T-helper 22 cell (primary cell): ENCODE measurements around the gene TBL3.
A peak's percentile ranks its signal among the peaks of the same experiment; 100 is the strongest.
"Not testable (repeated sequence)": the region's sequence is repeated elsewhere in the genome, so short reads cannot be mapped to it uniquely, and the experiment has no call there.

ENCODE experiments used
- DNase-seq: peaks from one replicate; pipeline ENCODE4 v3.0.0-alpha.2; 2020; ENCODE audit warnings: low read depth

Gene TBL3

DNA sequence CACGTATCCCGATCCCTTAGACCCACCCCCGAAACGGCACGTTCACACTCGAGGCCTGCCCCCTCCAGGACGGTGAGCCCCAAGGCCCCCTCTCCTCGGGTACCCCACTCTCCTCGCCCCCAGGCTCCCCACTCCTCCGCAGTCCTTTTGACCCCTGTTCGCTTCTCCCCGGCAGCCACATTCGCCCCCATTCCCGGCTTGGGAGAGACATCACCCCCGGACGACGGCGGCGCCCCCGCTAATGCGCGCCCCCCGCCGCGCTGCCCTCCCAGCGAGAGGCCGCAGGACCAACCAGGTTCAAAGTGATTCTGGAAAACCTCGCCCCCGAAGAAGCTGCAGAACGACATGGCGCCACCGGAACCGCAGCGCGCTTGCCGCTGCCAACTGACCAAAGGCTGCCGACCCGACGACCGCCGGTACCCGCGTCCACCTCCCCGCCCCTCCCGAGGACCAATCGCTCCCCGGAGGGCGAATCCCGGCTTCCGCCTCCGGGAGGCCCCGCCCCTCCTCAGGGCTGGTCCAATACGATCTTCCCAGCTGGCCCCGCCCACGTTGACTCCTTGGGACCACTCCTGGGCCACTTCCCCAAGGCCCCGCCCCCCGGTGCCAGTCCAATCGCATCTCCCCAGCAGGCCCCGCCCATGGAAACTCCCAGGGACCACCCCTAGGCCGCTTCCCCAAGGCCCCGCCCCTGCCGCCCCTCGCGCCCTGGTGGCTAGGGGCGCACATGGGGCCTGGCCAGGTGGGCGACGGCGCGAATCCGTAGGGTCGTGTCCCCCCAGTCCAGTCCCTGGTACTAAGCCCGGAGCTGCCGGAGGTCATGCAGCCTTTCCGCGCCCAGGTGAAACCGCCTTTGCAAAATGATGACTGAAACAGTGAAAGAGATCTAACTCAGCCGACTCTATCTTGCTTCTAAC, 28.8 kb upstream of the TBL3 start, which contains the start of gene MSRB1:
Gene MSRB1, minus strand, starts transcription at position 390 of the 917 bp plus-strand sequence. Its CDS starts 43 bp downstream, at position 347.
- peak; percentile 99 for DNase-seq

DNA sequence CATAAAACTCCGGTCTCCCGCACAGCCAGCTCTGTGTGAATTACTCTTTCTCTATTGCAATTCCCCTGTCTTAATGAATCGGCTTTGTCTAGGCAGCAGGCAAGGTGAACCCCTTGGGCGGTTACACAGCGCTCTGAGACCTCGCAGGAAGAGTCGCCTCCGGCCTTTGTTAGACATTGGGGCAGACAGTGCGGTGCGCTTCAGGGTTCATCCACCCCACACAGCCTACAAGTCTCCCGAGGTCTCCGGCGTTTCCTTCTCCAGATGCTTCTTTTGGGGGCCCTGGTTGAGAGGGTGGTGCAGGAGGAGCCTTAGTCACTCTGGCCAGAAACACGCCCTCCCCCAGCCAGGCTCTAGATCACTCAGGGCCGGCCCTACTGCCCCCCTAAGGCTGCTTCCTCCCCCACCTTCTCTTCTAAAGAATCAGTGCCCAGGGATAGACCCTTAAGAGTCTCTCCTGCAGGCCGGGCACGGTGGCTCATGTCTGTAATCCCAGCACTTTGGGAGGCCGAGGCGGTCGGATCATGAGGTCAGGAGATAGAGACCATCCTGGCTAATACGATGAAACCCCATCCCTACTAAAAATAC, 27.1 kb upstream of the TBL3 start:
- DNase-seq, result no peak

DNA sequence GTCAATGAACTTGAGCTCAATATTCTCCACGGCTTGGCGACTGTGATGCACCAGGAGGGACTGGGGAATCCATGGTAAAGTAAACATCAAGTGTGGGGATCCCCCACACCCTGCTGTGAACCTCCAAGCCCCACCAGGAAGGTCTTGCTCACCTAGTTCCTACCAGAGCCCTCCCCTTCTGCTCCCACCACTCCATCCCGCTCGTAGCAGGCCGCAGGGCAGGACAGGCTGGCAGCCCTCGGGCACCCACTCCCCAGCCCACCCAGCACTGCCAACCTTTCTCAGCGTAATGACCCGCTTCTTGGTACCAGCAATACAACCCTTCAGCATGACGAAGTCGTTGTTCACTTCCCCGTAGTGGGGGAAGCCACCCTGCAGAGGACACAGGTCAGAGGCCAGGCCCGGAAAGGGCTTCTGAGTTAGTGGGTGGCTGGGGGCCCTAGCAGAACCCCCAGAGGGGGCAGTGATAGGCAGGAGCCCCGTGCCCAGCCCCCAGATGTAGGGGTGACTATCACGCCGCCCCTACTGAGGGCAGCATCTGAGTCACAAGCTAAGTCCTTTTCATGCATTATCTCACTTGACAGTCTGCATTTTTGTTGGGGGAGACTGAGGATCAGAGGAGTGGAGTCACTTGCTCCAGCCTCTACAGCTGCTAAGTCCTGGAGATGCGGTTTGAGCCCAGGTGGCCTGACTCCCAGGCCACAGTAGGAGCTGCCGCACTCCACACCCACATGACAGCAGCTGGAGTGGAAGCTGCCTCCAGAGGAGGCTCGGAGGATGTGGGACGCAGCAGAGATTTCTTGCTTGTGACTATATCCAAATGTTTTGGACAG, 26.1 kb upstream of the TBL3 start:
- no peak for DNase-seq

DNA sequence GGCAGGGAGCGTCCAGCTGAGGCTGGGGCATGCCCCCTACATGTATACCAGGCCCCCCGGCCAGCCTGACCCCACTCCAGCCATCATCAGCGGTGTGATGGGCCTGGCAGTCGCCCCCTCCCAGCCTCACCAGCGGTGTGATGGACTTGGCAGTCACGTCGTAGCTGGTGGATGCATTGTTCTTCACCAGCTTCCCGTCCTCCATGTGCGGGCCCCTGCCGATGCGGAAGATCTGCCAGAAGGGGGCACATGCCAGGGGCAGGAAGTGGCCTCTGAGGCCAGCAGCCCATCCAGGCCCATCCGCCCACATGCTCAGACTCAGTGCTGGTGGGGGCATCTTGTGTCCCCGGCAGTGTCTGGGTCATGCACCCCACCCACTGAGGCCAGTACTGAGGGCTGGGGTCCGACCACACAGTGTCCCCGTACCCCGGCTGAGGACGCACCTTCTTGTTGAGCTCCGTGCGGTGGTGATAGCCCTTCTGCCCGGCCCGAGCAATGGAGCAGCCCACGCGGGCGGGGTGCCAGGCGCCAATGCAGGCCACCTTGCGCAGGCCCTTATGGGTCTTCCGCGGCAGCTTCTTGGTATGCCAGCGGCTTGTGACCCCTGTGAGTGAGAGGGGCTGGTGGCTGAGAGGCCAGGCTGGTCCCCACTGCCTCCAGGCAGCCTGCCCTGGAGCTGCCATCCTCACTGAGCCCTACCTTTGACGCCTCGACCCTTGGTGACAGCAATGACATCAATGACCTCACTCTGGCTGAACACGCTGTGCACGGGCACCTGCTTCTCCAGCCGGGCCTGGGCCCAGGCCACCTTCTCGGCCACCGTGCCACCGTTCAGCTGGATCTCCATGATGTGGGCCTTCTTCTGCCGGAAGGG, 25.1 kb upstream of the TBL3 start:
- DNase-seq, result no peak

DNA sequence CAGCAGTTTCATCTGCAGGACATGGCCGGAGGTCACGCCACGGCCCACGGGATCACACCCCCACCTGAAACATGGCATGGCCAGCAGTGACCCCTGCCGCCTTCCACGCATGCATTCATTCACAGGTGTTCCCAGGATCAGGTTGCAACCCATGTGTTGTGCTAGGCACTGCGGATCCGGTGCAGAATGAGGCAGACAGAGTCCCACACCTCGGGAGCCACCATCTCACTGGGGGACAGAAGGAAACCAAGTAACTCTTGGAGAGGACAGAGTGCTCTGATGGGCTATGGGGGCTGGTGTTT, 24.5 kb upstream of the TBL3 start:
- no peak for DNase-seq

DNA sequence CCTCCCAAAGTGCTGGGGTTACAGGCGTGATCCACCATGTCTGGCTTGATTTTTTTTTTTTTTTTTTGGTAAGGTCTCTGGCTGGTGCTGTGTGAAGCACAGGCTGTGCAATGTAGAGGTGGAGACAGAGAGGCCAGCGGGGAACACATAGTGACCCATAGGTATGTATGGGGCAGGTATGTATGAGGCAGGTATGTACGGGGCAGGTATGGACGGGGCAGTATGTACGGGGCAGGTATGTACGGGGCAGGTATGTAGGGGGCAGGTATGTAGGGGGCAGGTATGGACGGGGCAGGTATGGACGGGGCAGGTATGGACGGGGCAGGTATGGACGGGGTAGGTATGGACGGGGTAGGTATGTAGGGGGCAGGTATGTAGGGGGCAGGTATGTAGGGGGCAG, 22.3 kb upstream of the TBL3 start:
- no peak for DNase-seq

DNA sequence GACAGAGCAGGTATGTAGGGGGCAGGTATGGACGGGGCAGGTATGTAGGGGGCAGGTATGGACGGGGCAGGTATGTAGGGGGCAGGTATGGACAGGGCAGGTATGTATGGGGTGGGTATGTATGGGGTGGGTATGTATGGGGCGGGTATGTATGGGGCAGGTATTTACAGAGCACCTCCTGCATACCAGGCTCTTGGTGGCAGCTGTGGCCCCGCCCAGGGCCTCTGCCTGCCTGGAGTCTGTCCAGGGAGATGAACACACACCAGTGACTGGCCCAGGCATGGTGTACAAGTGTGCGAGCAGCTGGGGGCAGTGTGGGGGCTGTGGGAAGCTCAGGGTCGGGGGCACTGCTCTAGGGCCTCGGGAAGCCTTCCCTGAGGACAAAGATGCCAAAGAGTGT, 21.8 kb upstream of the TBL3 start:
- DNase-seq, result no peak

DNA sequence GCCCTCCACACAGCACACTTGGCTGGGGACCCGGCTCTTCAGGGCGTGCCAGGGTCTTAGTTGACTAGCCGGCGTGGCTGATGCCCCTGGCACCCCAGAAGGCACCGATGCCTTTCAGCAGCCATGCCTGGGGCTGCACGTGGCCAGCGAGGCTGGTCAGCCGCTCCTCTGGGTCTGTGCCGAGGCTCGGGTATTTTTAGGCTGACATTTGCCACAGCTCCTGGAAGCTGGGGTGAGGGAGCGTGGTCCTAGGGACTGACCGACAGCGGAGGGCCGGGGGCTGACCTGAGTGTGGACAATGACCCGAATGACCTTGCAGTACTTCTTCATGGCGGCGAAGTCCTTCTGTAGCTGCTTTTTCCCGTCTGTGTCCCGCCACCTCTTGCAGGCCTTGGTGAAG, 21.3 kb upstream of the TBL3 start:
- DNase-seq, result no peak

DNA sequence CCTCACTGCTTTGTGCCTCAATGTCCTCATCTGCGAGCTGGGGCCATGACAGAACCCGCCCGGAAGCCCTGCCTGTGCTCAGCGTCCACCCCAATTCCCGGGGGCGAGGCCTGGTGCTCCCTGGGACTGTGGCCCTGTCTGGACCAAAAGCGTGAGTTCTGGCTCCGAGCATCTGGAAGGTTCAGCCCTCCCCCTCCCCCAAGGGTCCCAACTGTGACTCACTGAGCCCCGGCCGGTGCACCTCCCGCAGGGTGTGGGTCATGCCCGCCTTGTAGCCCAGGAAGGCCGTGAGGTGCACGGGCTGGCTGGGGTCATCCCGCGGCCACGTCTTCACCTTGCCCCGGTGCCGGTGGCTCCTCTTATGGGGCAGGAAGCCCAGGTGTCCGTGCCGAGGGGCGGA, 18.1 kb upstream of the TBL3 start:
- DNase-seq, result no peak

DNA sequence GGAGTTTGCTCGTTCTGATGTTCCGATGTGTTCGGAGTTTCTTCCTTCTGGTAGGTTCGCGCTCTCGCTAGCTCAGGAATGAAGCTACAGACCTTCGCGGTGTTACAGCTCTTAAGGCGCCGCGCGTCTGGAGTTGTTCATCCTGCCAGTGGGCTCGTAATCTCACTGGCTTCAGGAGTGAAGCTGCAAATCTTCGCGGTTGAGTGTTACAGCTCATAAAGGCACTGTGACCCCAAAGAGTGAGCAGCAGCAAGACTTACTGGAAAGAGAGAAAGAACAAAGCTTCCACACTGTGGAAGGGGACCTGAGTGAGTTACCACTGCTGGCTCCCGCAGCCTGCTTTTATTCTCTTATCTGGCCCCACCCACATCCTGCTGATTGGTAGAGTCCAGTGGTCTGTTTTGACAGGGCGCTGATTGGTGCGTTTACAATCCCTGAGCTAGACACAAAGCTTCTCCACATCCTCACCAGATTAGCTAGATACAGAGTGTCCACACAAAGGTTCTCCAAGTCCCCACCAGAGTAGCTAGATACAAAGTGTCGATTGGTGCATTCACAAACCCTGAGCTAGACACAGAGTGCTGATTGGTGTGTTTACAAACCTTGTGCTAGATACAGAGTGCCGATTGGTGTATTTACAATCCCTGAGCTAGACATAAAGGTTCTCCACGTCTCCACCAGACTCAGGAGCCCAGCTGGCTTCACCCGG, 14.3 kb upstream of the TBL3 start:
- DNase-seq, result not testable (repeated sequence)

DNA sequence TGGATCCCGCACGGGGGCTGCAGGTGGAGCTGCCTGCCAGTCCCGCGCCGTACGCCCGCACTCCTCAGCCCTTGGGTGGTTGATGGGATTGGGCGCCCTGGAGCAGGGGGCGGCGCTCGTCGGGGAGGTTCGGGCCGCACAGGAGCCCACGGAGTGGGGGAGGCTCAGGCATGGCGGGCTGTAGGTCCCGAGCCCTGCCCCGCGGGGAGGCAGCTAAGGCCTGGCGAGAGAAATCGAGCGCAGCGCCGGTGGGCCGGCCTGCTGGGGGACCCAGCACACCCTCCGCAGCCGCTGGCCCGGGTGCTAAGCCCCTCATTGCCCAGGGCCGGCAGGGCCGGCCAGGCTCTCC, 13.7 kb upstream of the TBL3 start:
- DNase-seq, result not testable (repeated sequence)

DNA sequence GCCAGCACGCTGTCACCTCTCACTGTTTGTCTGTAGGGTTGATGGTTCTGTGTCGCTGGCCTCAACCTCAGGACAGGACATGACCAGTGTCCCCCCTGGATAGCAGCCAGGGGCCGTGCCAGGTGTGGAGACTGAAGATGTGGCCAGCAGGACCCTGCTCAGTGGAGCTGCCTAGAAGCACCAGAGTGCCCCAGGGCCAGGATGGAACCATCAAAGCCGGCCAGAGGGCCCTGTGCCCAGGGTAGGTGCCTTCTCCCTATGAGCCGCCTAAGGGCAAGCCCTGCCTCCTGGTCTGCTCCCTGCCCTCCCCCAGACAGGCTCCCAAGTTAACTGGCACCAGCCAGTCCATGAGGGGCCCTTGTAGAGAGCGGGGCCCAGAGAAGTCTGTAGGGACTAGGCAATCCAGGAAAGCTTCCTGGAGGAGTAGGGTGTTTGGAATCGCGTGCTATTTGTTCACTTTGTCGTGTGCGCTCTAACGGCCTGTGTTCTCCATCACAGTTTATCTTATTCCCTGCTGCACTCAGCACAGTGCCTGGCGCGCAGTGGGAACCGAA, 13.1 kb upstream of the TBL3 start:
- no peak for DNase-seq

DNA sequence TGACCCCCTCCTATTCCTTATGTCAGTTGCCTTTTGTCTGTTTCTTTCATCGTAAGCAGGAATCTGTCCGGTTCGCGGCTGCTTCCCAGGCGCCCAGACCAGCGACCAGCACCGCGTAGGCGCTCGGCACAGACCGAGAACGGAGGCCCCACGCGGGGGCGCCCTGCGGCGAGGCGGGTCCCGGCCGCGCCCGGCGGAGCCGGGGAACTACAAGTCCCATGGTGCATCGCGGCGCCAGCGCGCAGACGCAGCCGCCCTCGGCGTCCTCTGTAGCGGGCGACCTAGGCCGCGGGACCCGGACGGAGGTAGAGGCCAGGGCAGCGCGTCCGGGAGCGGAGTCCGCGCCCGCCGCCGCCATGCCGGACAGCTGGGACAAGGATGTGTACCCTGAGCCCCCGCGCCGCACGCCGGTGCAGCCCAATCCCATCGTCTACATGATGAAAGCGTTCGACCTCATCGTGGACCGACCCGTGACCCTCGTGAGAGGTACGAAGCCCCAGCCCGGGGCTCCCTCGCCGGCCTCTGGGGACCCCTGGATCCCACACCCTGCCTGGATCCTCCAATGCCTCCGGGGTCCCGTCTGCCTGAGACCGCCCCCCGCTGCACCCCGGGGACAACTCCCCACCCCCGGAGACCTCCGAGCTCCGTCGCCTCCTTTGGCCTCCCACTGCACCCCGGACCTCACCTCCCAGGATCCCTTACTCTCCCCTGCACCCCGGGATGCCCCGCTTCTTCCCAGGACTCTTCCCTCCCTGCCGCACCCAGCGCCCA, 12.4 kb upstream of the TBL3 start, which contains the start of gene NDUFB10:
Gene NDUFB10, plus strand, starts transcription at position 270 of the 771 bp plus-strand sequence. Its CDS starts 87 bp downstream, at position 357.
- DNase-seq, result peak; percentile 79

DNA sequence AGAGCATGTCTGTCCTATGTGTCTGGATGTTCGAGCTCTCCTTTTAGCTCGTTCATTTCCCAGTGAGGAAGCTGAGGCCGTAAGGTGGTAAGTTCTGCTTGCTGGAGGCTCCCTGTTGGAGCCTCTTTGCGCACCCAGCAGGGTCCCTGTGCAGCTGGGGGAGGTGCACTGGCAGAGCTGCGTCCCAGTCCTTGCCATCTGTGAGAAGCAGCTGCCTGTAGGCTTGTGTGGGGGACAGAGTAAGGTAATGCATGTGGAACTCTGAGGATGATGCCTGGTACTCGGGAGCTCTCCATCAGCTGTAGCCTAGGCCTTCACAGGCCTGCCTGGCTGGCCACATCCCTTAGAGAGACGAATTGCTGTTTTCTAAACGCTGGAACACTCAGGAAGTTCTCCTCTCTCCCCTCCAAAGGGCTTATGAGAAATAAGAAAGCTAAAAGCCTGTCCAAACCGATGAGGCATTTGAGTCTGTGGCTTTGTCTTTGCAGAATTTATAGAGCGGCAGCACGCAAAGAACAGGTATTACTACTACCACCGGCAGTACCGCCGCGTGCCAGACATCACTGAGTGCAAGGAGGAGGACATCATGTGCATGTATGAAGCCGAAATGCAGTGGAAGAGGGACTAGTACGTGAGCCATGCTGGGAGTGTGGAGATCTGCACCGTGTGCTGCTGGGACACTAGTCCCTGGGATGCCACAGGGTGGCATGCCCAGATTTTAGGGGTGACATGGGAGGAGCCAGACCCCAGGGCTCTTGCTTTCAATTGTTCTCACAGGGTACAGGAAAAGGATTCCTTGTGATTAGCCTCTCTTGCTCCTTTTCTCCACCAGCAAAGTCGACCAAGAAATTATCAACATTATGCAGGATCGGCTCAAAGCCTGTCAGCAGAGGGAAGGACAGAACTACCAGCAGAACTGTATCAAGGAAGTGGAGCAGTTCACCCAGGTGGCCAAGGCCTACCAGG, 10.9 kb upstream of the TBL3 start:
- DNase-seq, result no peak

DNA sequence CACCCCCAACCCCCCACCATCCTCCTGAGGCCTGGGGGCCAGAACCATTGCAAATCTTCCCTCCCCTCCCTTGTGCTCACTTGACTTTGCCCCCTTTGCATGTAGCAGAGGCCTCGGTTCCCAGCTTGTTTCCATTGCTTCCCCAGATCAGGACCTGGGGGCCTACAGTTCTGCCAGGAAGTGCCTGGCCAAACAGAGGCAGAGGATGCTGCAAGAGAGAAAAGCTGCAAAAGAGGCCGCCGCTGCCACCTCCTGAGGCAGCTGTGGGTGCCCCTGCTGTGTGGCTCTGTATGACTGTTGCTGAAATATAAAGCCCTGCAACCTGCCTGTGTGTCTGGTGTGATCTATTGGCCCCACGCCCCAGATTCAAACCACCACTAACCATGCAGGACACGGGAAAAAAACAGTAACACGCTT, 10.2 kb upstream of the TBL3 start:
- no peak for DNase-seq

DNA sequence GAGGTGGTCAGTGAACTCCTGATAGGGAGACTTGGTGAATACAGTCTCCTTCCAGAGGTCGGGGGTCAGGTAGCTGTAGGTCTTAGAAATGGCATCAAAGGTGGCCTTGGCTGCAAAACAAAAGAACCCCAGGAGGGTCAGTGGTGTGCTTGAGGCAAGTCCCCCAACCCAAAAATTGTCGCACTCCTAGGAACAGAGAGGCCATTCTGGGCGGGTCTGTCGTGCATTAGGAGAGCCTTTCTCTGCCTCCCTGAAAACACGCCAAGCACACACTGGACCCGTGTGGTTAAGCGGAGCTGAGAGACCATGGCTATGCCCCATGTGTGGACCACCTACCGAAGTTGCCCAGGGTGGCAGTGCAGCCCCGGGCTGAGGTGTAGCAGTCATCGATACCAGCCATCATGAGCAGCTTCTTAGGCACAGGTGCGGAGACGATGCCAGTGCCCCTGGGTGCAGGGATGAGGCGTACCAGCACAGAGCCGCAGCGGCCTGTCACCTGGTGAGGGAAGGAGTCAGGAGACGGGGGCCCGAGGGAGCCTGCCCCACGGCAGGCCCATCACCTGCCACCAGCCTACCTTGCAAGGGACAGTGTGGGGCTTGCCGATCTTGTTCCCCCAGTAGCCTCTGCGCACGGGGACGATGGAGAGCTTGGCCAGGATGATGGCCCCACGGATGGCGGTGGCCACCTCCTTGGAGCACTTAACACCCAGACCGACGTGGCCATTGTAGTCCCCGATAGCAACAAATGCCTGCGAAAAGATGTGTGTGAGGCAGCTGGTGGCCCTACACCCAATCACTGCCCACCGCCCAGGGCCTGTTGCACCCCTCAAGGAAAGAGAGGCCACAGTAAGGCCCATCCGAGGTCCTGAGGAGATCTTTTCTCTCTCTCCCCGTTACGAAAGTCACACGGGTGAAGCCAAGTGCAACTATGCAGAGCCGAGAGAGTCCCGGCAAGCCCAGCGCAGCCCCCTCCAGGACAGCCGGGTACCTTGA, 9.4 kb upstream of the TBL3 start:
- DNase-seq, result not testable (repeated sequence)

DNA sequence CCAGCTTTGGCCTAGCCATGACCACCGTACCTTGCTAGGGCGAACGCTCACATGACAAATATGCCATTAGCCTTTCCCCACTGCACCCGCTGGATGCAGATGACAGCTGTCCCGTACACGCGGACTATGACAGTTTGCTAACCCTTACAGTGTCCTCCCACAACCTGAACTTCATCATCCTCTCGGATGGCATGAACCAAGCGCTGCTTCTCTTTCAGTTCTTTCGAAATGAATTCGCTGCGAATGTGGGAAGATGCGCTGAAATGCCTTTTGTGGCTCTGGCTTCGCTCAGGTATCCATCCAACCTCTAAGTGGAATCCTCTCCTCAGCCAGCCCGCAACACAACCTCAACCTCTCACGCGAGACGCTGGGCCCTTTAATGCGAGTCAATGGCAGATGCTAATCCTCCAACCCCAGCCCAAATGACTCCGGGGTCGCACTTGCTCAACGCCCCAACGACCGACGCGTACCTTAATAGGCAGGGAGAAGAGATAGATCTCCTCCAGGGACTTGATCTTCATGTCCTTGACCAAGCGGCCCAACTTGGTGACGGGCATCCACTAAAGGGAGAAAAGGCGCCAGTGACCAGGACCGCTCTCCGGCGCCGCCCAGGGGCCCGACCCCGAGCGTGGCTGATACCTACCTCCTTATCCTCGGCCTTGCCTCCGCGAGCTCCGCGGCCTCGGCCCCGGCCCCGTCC, 7.9 kb upstream of the TBL3 start:
- no peak for DNase-seq
